Melanocyte of skin (primary cell): ENCODE results near the gene WDFY3. TPM values are rescaled to one million over a fixed set of nuclear protein-coding genes. Genes with fewer than 3 reads are reported as not detected.

Experiments used
- small RNA-seq, 2 donors: library from RNA; depleted of rRNA; stranded (forward); fragments of <200 nt; gene quantifications; one replicate each; pipeline ENCODE3, GENCODE V24; 2012
- total RNA-seq, 2 donors: library from RNA; depleted of rRNA; stranded (reverse); fragments of >200 nt; gene quantifications; 2 replicates each; pipeline ENCODE4 v1.2.3, GENCODE V29; 2012

Gene WDFY3, protein sequence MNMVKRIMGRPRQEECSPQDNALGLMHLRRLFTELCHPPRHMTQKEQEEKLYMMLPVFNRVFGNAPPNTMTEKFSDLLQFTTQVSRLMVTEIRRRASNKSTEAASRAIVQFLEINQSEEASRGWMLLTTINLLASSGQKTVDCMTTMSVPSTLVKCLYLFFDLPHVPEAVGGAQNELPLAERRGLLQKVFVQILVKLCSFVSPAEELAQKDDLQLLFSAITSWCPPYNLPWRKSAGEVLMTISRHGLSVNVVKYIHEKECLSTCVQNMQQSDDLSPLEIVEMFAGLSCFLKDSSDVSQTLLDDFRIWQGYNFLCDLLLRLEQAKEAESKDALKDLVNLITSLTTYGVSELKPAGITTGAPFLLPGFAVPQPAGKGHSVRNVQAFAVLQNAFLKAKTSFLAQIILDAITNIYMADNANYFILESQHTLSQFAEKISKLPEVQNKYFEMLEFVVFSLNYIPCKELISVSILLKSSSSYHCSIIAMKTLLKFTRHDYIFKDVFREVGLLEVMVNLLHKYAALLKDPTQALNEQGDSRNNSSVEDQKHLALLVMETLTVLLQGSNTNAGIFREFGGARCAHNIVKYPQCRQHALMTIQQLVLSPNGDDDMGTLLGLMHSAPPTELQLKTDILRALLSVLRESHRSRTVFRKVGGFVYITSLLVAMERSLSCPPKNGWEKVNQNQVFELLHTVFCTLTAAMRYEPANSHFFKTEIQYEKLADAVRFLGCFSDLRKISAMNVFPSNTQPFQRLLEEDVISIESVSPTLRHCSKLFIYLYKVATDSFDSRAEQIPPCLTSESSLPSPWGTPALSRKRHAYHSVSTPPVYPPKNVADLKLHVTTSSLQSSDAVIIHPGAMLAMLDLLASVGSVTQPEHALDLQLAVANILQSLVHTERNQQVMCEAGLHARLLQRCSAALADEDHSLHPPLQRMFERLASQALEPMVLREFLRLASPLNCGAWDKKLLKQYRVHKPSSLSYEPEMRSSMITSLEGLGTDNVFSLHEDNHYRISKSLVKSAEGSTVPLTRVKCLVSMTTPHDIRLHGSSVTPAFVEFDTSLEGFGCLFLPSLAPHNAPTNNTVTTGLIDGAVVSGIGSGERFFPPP (N-terminal part only)
- 10 to 100 TPM; 52.7 to 70.9 TPM for total RNA-seq

DNA sequence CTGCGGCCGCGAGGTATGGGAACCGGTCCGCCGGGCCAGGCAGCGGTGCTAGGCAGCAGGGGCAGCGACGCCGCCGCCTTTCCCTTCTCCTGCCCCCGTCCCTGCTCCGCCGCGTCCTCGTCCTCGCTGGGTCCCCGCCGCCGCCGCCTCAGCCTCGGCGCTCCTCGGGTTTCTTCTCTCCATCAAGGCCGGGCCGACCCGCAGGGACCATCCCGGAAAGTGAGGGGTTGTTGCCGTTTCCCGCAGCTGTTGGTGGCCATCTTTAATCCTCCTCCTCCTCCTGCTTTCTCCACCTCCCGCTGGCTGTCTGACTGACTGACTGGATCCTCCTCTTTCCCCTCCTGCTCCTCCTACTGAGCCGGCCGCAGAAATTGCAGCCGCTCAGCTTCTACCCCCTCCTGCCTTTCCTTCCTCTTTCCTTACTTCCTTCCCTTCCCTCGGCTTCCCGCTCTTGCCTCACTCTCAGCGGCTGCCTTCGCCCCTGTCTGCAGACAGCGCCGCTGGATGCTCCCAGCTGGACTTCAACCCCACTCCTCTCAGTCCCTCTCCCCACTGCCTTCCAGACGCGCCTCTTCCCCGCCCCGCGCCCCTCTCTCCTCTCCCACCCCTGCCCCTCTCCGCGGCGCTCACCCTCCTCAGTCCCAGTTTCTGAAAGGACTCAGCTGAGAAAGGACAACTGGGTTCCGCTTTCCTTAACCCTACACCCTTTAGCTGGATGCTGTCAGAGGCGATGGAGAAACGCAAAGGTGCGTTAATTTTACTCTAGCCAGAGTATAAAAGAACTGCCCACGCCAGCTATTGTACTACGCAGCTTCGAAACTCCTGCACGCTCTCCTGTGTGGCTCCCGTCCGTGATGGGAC, at the start of gene WDFY3:
WDFY3 (minus strand) TSS at position 309 of the 861 bp plus-strand sequence. CDS start 106,099 bp downstream, outside the sequence.

Small RNA genes lying within 50 kb of the gene (small RNA-seq; reads per million reads assigned to genes)
- gene RN7SL552P, result 0.04 to 0.12 reads per million in 2 donors
- gene RNU6-469P, result 0 reads per million in 2 donors
